HFF-Myc (cell line): ENCODE results near the gene ADGRD2.
A peak's percentile ranks its signal among the peaks of the same experiment; 100 is the strongest.

Experiments
- DNase-seq: peaks from one replicate; pipeline ENCODE4 v3.0.0-alpha.2; 2011; ENCODE audit warnings: low read depth; ENCODE audit errors: extremely low read depth
- H3K4me3 ChIP-seq: replicated peaks from 2 replicates; pipeline ENCODE4 v1.5.1; 2011; ENCODE audit warnings: low read depth, mild to moderate bottlenecking, control low read depth, low read length
- CTCF ChIP-seq: IDR thresholded peaks from 2 replicates; pipeline ENCODE4 v1.5.1; 2012; ENCODE audit warnings: mild to moderate bottlenecking, low read depth, low read length, control low read depth; ENCODE audit errors: missing control alignments

ADGRD2 gene

GRCh38 chr9:124506433-124506832 lies 56.2 kb downstream of the ADGRD2 start:
- DNase-seq, result no peak
- no peak for TF ChIP-seq CTCF
- H3K4me3 ChIP-seq, result no peak overlapping the region

GRCh38 chr9:124506931-124507879 lies 57.0 kb downstream of the ADGRD2 start, which contains the start of gene NR5A1:
Gene NR5A1 (minus strand): TSS chr9:124507399. CDS start chr9:124503395, 4,004 bp downstream.
- TF ChIP-seq CTCF, result no peak
- no peak within 1 kb of the TSS for H3K4me3 ChIP-seq
- DNase-seq, result no peak

- H3K4me3 ChIP-seq, result no peak overlapping the region
- no peak for DNase-seq
- no peak for TF ChIP-seq CTCF
Observed at GRCh38 chr9:124507880-124508423, 57.7 kb downstream of the ADGRD2 start.

GRCh38 chr9:124510650-124511425 lies 60.6 kb downstream of the ADGRD2 start:
- no peak for DNase-seq
- TF ChIP-seq CTCF, result no peak
- no peak overlapping the region for H3K4me3 ChIP-seq

- DNase-seq, result no peak
- no peak overlapping the region for H3K4me3 ChIP-seq
- peak; percentile 5 for TF ChIP-seq CTCF
Observed at GRCh38 chr9:124511426-124511840, 61.2 kb downstream of the ADGRD2 start.

- DNase-seq, result no peak
- no peak overlapping the region for H3K4me3 ChIP-seq
- no peak for TF ChIP-seq CTCF
Observed at GRCh38 chr9:124511891-124512805, 61.9 kb downstream of the ADGRD2 start.
